Non-pigmented ciliary epithelial cell (primary cell): Measurements from ENCODE around the gene PTPRC.

Experiments used
- DNase-seq: peaks from one replicate; pipeline ENCODE4 v3.0.0-alpha.2; 2010; ENCODE audit warnings: low read depth

PTPRC gene

DNA sequence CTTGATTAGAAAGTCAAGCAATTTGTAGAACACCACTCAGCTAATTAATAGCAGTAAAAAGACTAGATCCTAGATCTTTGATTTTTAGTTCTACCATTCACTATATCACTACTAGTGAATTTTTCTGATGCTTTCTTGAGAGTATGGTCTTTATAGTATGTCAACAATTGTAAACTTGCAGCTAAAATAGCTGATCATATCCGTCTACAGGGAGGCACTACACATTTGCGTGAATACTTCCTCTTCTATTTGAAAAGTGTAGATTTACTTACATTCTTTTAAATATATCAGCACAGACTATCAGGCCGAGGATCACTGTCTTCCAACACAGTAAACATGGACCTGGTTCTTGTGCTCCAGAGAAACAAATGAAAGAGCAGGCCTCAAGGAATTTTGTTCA lies 18.6 kb upstream of the PTPRC start:
- DNase-seq = no peak

DNA sequence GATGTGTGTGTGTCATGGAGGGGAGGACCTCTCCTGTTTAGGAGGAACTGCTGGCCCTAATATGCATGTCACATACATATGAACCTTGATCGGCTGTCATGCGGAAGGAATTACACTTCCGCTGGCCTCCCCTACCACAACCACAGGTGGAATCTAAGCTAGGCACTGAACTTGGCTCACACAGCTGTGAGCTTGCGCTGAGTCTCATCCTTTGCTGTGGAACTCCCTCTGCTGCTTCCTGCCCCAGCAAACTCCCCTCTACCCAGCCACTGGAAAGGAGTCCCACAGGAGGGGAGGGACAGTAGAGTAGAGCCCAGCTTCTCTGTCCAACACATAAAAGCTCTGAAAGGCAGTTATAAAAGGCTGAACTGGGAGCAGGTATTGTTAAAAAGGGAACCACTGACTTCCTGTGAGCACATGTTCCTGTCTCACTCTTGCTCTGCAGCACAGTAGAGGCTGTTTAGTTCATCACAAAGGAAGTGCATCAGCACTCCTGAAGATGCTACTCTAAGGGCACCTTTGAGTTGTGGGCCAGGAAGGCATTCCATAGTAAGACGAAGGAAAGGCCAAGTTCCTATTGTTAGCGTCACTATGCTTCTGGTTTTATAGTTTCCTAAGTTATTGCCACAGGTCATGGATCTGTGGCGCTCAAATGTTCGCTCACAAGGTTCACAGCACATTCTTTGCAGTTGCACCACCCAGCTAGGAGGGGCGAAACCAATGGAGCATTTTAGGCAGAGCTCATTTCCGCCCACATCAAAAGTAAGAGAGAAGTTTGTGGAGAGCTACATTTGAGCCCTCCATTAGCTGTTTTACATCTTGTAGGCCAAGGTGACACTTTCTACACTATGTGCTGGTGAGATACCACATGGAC lies 17.7 kb upstream of the PTPRC start:
- no peak for DNase-seq

DNA sequence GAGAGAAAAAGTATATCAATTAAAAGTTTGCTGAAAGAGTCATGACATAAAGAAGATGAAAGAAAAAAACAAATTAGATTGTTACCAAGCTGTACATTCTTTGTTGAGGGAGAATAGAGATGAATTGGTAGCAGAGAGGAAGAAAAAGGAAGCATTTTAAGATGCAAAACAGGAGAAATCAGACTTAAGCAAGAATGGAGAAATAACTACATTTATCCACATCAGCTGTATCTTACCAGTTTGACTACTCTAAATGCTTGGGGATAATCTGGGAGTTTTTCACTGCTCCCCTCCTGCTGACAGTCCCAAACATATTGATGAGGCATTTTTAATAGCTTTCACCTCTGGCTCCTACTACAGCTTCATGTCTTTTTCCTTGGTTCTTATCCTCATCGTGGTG lies 16.8 kb upstream of the PTPRC start:
- DNase-seq = no peak

DNA sequence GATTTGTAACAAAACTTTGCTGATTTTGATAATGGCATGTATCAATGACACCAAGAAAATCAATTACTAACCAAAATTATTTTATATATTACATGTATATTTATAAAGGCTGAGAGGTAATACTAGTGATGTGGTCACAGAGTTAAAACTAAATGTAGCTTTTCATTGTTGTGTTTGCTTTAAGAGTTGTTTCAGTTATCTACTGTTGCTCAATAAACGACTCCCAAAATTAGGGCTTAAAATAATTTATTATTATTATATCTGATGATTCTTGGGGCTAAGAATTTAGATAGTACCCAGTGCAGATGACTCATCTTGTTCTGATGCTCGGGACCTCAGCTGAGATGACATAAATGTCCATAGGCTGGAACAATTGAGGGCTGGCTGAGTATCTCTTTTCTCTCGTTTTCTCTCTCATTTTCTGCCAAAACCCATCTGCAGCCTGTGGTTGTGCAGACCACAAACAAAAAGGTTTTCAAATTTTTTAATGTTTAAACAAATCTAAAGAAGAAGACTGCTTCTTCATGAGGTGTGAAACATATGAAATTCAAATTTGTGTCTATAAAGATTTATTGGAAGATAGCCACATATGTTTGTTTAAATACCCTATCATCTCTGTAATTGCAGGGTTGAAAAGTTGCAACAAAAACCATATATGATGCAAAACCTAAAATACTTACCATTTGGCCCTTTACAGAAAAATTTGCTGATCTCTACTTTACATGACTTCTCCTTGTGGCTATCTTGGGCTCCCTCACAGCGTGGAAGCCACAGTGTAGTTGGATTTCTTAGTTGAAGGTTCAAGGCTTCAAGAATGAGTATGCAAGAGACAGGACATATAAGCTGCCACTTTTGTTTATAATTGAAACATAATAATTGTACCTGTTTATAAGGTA lies 14.8 kb upstream of the PTPRC start:
- peak; percentile 14 for DNase-seq

DNA sequence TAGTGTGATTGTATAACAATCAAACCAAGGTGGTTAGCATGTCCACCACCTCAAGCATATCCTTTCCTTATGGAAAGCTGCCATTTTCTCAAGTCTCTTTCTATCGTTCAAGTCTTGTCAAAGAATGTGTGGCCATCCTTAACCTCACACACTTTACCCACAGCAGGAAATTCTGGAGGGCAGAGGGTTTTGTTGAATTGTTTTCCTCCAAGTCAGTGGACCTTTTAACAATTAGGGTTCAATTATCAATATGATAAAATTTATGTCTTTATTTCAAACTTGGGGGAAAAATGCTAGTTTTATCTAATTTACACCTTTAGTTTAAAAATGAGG lies 14.2 kb upstream of the PTPRC start:
- DNase-seq = no peak

DNA sequence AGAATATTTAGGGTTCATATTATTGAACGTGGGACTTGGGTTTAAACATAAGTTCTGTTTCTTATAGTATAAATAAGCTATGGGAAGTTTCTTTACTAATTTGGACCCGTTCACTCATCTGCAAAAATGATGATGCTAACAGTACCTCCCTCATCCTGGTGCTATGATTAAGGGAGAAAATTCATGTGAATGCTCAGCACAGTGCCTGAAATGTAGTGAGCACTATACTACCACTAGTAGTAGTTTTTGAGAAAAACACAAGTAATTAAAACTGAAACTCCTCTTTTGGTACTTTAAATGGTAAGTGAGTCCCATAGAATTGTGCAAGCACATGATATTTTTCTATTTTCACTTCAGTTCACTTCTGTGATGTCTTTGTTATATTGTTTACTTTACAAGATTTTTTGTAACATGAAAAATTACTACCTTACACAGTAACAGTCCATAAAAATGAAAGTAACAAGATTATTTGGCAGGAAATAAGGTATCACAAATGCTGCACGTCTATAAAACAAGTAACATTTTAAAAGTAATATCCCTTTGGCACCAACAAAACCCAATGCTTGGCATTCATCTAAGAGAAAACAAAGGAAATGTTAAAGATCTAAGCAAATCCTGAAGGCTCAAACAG lies 11.3 kb upstream of the PTPRC start:
- DNase-seq = no peak

DNA sequence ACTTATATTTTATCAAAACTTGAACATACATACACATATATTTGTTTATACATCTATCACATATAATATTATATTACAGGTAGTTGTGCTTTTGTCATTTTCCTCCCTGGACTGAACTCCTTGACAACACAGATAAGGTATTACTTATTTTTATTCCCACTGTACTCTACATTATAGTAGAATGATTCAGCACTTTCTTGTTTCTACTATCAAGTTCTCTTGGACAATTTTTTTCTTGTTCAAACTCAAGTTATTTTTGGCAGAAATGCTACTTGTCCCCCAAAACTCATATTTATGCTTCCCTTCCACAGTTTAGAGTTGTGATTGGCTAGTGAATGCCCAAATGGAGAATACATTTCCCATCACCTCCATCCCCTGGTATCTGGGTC lies 10.8 kb upstream of the PTPRC start:
- no peak for DNase-seq

DNA sequence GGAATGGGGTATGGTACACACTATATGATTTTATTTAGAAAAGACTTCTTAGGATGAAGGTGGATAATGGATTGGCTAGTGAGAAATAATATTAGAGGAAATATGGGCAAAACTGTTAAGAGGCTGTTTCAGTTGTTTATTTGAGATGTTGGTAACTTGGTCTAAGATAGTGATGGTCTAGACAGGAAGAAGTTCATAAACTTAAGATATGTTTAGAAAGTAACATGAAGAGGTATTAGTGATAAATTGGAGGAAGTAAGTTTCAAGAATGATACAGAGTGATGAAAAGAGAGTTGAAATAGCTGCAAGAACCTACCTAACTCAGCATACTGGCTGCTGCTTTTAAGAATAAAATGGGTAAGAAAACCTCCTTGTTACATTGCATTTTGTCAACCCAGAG lies 9.2 kb upstream of the PTPRC start:
- DNase-seq = no peak

DNA sequence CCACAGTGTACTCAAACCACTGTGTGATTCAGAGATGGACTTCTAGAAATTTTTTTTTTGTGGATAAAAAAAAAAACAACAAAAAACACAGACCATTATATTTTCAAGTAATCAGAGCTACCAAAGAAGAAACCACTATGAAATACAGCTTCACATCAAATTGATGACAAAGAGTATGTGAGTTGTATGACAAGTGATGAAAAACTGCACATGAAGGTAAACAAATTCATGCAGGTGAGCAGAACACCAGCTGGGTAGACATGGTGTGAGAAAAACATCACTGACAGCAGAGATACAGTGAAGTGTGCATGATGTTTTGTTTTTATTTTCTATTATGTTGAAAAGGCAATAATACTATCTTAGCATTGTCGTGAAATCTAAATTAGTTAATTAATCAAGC lies 8.0 kb upstream of the PTPRC start:
- no peak for DNase-seq

DNA sequence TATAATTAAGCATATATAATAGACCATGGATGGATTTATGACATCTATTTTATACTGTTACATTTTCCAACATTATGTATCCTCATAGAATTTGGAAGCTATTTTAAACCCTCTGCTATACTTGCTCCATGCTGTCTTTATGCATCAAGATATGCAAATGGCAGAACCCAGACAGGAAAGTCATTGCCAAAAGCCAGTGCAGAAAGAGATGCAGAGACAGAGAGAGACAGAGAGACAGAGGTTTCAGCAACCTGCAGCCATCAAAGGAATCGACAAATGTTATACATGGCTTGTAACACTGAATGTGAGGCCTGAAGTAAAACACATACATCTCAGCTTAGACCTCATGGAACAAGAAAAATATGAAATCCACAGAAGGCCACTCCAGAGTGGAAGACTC lies 7.5 kb upstream of the PTPRC start:
- DNase-seq = no peak

DNA sequence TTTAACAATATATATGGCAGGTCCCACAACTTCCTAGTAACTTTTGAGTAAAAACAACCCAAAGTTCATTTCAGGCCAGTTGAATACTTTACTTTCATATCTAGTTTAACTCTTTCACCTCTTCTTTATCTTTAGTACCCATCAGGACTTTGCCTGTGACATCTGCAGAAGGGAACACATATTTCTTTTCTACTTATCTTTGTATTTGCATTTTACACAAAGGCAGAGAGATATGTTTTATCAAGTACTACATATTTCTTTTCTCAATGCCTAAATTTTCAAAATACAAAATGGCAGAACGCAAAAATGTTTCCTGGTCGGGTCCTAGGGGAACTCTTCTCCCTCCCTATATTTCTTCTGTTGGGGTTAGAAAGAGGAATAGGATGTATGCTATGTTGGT lies 6.8 kb upstream of the PTPRC start:
- no peak for DNase-seq

DNA sequence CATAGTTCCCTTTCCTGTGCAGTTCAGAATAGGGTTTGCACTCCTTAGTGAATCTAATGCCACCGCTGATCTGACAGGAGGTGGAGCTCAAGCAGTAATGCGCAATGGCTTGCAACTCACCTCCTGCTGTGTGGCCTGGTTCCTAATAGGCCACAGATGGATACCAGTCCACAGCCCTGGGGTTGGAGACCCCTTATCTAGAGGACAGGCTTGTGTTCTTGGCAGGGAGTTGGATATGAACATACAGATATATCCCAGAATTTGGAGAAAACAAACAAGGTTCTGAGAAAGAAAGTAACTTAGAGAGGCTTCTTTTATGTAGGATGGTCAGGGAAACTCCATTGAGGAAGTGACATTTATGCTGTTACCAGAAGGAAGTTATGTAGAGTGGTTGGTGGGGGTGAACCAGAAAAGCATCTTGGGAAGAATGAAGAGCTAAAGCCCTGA lies 5.1 kb upstream of the PTPRC start:
- no peak for DNase-seq

DNA sequence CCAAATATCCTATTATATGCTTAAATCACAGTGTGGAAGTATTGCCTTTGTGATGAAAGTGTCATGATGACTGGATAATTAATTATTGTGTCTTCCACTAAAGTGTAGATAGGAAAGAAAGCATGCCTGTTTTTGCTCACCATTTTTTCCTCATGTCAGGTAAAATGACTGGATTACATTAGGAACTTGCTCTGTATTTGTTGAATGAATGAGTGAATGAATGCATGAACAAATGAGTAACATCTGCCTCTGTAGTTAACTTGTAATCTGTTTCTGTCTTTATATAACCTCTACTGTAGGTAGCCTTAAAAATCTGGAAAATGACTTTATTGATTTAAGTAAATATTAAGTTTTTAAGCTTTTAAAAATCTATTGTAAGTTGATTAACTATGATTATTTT lies 2.9 kb upstream of the PTPRC start:
- DNase-seq = no peak

DNA sequence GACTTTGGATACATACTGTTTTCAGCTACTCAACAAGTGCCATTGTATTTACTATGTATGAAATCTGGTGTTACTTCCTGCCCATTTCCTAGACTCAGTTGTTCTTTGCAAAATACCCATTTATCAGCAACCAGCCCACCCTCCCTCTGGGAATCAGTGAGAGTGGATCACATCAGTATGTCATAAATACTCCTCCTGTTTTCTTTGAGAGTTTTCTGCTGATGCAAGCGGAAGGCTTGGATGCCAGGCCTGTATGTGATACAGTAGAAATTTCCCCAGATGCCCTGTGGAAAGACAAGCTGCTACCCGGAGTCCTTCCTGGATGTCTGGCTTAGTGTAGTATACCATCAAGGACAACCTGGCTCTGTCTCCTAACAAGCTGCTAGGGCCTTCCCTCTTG lies 2.4 kb upstream of the PTPRC start:
- no peak for DNase-seq

DNA sequence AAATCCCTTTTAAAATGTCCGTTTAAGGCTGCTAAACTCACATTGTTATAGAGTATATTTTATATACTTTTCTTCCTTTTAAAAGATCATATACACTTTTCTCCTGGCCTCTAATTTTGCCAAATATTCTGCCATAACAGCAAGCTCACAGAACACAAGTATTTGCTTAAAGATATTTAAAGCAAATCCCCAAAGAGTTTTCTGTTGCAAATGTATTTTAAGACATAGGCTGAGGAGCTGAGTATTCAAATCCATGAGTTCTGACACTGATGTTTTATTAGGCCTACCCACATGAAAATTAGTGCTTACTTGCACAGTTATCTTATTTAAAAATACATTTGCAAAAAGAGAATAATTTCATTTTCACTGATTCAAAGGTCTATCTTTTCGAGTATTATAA lies 1.7 kb upstream of the PTPRC start:
- no peak for DNase-seq

DNA sequence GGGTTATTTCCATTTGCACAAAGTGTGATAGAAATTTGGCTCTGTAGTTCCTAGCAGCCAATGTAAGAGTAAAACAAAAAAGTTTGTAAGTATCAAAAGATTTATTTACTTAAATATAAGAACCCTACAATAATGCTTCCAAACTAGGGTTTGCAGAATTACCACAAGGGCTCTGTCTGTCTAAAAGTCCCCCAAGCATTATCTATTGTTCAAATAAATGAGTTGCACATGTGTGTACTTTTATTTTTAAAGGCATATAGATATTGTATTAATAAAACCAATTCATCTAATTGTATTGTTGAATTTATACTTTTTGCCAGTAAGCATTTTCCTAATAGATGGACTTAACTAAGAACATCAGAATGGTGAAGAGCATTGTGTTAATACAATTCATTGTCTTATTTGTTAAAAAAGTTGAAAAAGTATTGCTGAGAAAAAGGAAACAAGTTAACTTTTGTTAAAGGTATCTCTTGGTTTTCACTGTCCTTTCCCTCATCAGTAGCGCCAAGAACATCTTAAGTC lies 863 bp upstream of the PTPRC start:
- DNase-seq = no peak

DNA sequence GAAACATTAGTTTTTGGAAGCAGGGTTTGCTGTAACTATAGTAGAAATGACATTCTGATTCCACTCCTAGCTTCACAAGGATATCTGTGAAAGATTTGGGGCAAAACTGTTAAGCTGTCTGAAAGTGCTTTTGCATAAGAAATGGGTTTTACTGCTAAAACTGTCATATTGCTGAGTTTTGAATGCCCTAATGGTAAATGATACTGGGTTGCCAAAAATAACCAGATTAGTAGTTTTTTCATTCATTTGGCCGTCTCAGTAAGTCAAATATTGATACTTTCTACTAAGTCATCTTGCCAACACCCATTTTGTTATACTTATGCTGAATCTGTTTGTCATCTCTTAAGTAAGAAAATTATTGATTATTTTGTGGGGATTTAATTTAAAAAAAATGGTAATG lies 399 bp upstream of the PTPRC start:
- DNase-seq = no peak

DNA sequence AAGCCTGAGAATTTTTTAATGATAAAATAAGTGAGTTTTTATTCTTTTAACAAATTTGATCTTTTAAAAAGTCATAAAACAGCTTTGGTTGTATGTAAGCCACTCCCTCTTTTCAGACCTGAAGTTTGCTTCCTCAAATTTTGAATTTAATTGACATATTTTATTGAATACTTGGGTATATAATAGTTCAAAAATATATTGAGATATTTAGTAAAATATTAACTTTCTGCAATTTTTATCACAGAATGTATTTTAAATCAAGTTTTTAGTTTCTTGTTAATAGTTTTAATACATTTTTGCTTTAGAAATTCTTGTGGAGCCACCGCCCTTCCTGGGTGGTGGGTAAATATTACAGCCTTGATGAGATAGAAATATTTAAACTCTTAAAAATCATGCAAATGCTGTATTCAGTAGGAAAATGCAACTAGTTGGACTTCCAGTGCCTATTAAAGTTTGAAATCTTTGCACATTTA lies 867 bp downstream of the PTPRC start:
- no peak for DNase-seq

DNA sequence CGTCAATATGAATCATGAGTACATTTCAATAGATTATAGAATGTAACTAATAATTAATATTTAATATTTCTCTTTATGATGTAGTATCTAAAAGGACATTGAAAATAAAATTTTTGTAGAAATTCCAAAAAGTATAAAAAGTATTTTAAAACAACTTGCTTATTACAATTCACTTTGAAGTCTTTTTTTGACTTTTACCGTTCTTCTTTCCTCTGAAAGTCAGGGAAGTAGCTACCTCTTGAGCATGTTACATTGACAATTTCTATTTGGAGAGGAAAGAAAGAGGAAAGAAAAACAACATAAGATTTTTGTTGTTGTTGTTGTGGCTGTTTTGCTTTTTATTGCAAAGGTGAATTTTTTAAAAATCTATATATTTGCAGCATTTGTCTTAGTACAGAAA lies 1.3 kb downstream of the PTPRC start:
- no peak for DNase-seq

DNA sequence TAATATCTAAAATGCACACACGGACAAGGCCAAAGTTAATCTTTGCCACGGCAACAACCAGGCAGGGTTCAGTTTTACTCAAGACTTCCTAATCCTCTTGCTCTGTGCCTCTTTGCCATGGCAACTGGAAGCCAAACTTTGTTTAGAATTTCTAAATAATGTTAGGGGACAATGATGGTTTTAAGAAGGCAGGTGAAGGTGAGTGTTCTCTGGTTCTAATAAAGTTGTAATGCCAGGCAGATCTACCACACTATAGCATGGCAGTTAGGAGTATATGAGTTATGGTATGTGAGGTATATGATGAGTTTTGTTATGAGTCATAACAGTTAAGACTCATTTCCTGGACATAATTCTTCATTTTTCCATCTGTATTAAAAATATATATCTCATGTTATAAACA lies 2.7 kb downstream of the PTPRC start:
- DNase-seq = no peak

DNA sequence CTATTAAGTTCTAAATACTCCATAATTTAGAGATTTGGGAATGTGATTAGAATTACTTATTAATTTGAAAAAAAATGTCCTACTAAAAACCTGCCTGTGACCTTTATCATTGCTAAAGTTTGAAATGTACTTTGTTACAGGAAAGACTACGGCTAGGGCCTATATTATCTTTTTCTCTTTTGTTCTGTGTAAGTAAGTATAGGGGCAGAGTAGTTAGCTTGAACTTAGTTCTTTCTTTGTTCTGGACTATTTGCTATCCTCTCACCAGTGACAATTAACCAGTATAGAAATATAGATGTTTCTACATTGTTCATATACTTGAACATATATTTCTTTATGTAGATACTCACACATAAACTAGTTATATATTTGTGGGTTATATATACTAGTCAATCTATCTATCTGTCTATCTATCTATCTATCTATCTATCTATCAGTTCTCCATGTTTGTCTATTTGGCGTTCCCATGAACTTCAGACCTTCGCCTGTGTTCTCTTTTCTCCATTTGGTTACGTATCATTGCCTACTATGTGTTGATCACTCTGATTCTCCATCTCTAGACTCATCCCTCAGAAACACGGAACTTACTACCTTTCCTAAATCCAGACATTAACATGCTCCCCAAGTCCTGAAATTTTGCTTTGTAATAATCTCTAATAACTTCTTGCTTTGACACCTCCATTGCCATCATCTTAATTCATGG lies 3.3 kb downstream of the PTPRC start:
- no peak for DNase-seq

DNA sequence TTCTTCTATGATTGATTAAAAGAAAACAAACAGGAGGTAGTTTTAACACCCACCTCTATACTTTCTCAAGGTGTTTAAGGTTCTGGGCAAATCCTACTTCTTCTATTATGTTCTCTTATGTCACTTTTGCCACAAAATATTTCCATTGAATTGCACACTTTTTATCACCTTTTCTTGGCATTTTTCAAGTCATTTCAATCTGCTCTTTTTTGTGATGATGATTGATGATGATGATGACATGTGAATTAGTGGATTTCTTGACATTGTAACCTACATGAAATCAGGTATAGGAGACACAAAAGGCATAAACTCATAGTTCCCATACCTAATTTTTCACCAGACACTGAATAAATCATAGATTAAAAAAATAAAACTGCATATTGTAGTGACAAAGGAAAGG lies 4.1 kb downstream of the PTPRC start:
- DNase-seq = no peak
